ENCODE results near the gene CSNK1G3.

DNA sequence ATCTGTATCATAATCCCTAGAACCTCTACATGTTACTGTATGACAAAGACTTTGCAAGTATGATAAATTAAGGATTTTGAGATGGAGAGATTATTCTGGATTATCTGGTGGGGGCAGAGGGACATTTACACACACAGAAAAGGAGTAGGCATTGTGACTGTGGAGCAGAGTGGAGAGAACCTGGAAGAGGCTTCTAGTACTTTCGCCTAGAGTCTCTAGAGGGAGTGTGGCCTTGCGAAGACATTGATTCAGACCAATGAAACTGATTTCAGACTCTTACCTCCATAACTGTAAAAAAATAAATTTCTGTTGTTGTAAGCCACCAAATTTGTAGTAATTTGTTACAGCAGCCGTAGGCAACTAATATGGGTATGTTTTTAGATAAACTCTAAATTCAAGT, 45.9 kb downstream of the CSNK1G3 start:
- TF ChIP-seq MYC (IDR thresholded peaks at IDR 0.05; ENCODE audit: low read depth, low read length), result no peak
- TF ChIP-seq, protein P1, sequence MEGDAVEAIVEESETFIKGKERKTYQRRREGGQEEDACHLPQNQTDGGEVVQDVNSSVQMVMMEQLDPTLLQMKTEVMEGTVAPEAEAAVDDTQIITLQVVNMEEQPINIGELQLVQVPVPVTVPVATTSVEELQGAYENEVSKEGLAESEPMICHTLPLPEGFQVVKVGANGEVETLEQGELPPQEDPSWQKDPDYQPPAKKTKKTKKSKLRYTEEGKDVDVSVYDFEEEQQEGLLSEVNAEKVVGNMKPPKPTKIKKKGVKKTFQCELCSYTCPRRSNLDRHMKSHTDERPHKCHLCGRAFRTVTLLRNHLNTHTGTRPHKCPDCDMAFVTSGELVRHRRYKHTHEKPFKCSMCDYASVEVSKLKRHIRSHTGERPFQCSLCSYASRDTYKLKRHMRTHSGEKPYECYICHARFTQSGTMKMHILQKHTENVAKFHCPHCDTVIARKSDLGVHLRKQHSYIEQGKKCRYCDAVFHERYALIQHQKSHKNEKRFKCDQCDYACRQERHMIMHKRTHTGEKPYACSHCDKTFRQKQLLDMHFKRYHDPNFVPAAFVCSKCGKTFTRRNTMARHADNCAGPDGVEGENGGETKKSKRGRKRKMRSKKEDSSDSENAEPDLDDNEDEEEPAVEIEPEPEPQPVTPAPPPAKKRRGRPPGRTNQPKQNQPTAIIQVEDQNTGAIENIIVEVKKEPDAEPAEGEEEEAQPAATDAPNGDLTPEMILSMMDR (IDR thresholded peaks at IDR 0.05; ENCODE audit: low read depth, low read length), result no peak
- TF ChIP-seq, protein P2, sequence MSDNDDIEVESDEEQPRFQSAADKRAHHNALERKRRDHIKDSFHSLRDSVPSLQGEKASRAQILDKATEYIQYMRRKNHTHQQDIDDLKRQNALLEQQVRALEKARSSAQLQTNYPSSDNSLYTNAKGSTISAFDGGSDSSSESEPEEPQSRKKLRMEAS (IDR thresholded peaks at IDR 0.05; ENCODE audit: low read depth, low read length), result no peak
- TF ChIP-seq POLR2A (IDR thresholded peaks at IDR 0.05; ENCODE audit: extremely low read depth, insufficient read length), result no peak

All from NB4 (cell line).